SK-N-SH treated with all-trans-retinoic acid at 6 μM for 48 hours (cell line): ENCODE results near the gene KIF18A.

Source experiments
- ATAC-seq: fragments of 200-7000 bp; cut with Tn5 transposase; 3 replicates; pipeline ENCODE4 v1.9.1; 2020; ENCODE audit warnings: mild to moderate bottlenecking, moderate library complexity
- ARNTL ChIP-seq: fragments of 450-650 bp; formaldehyde crosslinking; IDR thresholded peaks from 2 replicates; pipeline ENCODE4 v1.5.0; 2020; ENCODE audit warnings: low read depth, mild to moderate bottlenecking, moderate library complexity, borderline replicate concordance
- BACH2 ChIP-seq: fragments of 250-450 bp; sonication (Bioruptor Pico); IDR thresholded peaks from 2 replicates; pipeline ENCODE4 v1.9.0; 2021; ENCODE audit warnings: mild to moderate bottlenecking, borderline replicate concordance
- CSDC2 ChIP-seq: fragments of 250-450 bp; sonication (Bioruptor Pico); IDR thresholded peaks from 2 replicates; pipeline ENCODE4 v1.5.0; 2020; ENCODE audit warnings: mild to moderate bottlenecking, moderate library complexity
- ESRRG ChIP-seq: fragments of 250-450 bp; sonication (Bioruptor Pico); IDR thresholded peaks from 2 replicates; pipeline ENCODE4 v1.6.1; 2021; ENCODE audit warnings: mild to moderate bottlenecking
- GLIS3 ChIP-seq: fragments of 250-450 bp; sonication (Bioruptor Pico); IDR thresholded peaks from 2 replicates; pipeline ENCODE4 v1.5.0; 2020; ENCODE audit warnings: mild to moderate bottlenecking, moderate library complexity
- ISL1 ChIP-seq: fragments of 250-450 bp; sonication (Bioruptor Pico); IDR thresholded peaks from 2 replicates; pipeline ENCODE4 v2.1.2; 2022; ENCODE audit warnings: mild to moderate bottlenecking, moderate library complexity
- OSR1 ChIP-seq: fragments of 250-450 bp; sonication (Bioruptor Pico); IDR thresholded peaks from 2 replicates; pipeline ENCODE4 v1.8.0; 2022; ENCODE audit warnings: moderate library complexity, mild to moderate bottlenecking, inconsistent platforms
- PPARA ChIP-seq: fragments of 250-450 bp; sonication (Bioruptor Pico); IDR thresholded peaks from 2 replicates; pipeline ENCODE4 v1.5.0; 2020; ENCODE audit warnings: mild to moderate bottlenecking, borderline replicate concordance
- RARB ChIP-seq: fragments of 250-450 bp; sonication (Bioruptor Pico); IDR thresholded peaks from 2 replicates; pipeline ENCODE4 v1.8.0; 2021; ENCODE audit warnings: mild to moderate bottlenecking, moderate library complexity
- SNAI2 ChIP-seq: fragments of 250-450 bp; sonication (Bioruptor Pico); IDR thresholded peaks from 2 replicates; pipeline ENCODE4 v1.5.0; 2020; ENCODE audit warnings: mild to moderate bottlenecking, moderate library complexity
- TCF4 ChIP-seq: fragments of 250-450 bp; sonication (Bioruptor Pico); IDR thresholded peaks from 2 replicates; pipeline ENCODE4 v1.8.0; 2021; ENCODE audit warnings: mild to moderate bottlenecking, moderate library complexity, borderline replicate concordance
- TOX ChIP-seq: fragments of 250-450 bp; sonication (Bioruptor Pico); IDR thresholded peaks from 2 replicates; pipeline ENCODE4 v1.8.0; 2021; ENCODE audit warnings: mild to moderate bottlenecking, moderate library complexity, borderline replicate concordance
- ZC3H10 ChIP-seq: fragments of 250-450 bp; sonication (Bioruptor Pico); IDR thresholded peaks from 2 replicates; pipeline ENCODE4 v1.5.1; 2021; ENCODE audit warnings: mild to moderate bottlenecking, moderate library complexity
- ZFP3 ChIP-seq: fragments of 250-450 bp; sonication (Bioruptor Pico); IDR thresholded peaks from 2 replicates; pipeline ENCODE4 v1.5.0; 2020; ENCODE audit warnings: mild to moderate bottlenecking, moderate library complexity
- ZFP30 ChIP-seq: fragments of 450-650 bp; formaldehyde crosslinking; IDR thresholded peaks from 2 replicates; pipeline ENCODE4 v1.5.0; 2022; ENCODE audit warnings: mild to moderate bottlenecking, moderate library complexity
- ZNF70 ChIP-seq: fragments of 450-650 bp; formaldehyde crosslinking; IDR thresholded peaks from 2 replicates; pipeline ENCODE4 v1.5.0; 2020; ENCODE audit warnings: mild to moderate bottlenecking, moderate library complexity
- ZNF8 ChIP-seq: fragments of 450-650 bp; formaldehyde crosslinking; IDR thresholded peaks from 2 replicates; pipeline ENCODE4 v1.5.0; 2020; ENCODE audit warnings: mild to moderate bottlenecking, moderate library complexity
- TF ChIP-seq, protein P1 (sequence below): fragments of 250-450 bp; sonication (Bioruptor Pico); IDR thresholded peaks from 2 replicates; pipeline ENCODE4 v1.5.1; 2021; ENCODE audit warnings: mild to moderate bottlenecking, moderate library complexity
- TF ChIP-seq, protein P2 (sequence below): fragments of 250-450 bp; sonication (Bioruptor Pico); IDR thresholded peaks from 2 replicates; pipeline ENCODE4 v1.5.1; 2020; ENCODE audit warnings: low read depth, mild to moderate bottlenecking, moderate library complexity
- TF ChIP-seq, protein P3 (sequence below): fragments of 250-450 bp; sonication (Bioruptor Pico); IDR thresholded peaks from 2 replicates; pipeline ENCODE4 v1.8.0; 2020; ENCODE audit warnings: mild to moderate bottlenecking, moderate library complexity, borderline replicate concordance
- TF ChIP-seq, protein P4 (sequence below): fragments of 250-450 bp; sonication (Bioruptor Pico); IDR thresholded peaks from 2 replicates; pipeline ENCODE4 v1.8.0; 2021; ENCODE audit warnings: low read depth, mild to moderate bottlenecking, moderate library complexity, borderline replicate concordance
- TF ChIP-seq, protein P5 (sequence below): fragments of 250-450 bp; sonication (Bioruptor Pico); IDR thresholded peaks from 2 replicates; pipeline ENCODE4 v1.5.0; 2020; ENCODE audit warnings: mild to moderate bottlenecking, moderate library complexity

Gene KIF18A

DNA sequence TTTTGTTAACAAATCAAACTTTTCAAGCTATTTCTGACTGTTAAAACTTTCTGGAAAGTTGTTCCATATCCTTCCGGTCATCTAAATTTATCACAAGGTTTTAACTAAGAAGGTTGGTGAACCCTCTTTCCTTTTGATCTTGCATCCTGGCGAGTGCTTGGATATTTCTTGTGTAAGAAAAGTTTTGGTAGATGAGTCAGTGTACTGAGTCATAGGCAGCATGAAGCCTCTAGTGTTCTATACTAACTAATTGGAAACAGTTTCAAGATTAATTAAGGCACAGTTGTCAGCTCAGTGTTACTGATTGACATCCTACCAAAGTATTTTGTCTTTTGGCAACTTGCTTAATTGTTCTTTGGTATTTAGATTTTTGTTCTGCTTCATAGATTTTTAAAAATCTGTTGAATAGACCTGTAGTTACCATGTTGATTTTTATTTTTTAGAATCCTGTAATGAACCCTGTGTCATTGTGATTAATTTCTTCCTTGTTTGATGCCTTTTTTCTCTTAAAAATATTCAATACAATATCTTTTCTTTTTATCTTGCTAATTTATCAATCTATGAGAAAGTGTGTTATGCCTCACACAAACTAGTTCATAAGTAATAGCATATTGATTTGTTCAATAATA, 38.3 kb upstream of the KIF18A start:
- TF ChIP-seq SNAI2 (CRISPR knock-in tag), result no peak
- TF ChIP-seq ISL1 (CRISPR knock-in tag), result peak; percentile 34; the same call in 1 of the 2 replicates
- TF ChIP-seq TOX (CRISPR knock-in tag), result 0 out of 2 replicates have a peak, but pooled peaks have one; percentile 11
- TF ChIP-seq ZC3H10 (CRISPR knock-in tag), result no peak
- peak; percentile 94 for ATAC-seq

DNA sequence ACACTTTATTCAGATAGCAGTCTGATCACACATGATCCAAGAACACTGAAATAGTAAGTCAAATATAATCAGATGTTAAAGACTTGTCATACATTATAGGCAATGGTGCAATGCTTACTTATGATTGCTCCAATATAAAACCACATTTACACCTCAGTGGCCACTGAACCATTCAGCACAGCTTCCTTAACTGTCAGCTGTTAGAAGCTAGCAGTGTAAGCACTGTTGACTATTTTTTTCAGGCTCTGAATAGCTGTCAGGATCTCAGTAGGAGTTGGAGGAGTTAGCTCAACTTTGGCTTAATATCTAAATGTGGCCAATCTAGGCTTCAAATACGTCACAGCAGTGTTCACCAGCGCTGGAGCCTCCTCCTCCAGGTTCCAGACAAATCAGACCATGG, 36.9 kb upstream of the KIF18A start:
- TF ChIP-seq, protein P1, sequence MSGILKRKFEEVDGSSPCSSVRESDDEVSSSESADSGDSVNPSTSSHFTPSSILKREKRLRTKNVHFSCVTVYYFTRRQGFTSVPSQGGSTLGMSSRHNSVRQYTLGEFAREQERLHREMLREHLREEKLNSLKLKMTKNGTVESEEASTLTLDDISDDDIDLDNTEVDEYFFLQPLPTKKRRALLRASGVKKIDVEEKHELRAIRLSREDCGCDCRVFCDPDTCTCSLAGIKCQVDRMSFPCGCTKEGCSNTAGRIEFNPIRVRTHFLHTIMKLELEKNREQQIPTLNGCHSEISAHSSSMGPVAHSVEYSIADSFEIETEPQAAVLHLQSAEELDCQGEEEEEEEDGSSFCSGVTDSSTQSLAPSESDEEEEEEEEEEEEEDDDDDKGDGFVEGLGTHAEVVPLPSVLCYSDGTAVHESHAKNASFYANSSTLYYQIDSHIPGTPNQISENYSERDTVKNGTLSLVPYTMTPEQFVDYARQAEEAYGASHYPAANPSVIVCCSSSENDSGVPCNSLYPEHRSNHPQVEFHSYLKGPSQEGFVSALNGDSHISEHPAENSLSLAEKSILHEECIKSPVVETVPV (CRISPR knock-in tag), result no peak
- TF ChIP-seq, protein P2, sequence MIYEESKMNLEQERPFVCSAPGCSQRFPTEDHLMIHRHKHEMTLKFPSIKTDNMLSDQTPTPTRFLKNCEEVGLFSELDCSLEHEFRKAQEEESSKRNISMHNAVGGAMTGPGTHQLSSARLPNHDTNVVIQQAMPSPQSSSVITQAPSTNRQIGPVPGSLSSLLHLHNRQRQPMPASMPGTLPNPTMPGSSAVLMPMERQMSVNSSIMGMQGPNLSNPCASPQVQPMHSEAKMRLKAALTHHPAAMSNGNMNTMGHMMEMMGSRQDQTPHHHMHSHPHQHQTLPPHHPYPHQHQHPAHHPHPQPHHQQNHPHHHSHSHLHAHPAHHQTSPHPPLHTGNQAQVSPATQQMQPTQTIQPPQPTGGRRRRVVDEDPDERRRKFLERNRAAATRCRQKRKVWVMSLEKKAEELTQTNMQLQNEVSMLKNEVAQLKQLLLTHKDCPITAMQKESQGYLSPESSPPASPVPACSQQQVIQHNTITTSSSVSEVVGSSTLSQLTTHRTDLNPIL (CRISPR knock-in tag), result no peak
- TF ChIP-seq ZNF8 (CRISPR knock-in tag) (no peak), RARB (CRISPR knock-in tag) (no peak)
- no peak for ATAC-seq

DNA sequence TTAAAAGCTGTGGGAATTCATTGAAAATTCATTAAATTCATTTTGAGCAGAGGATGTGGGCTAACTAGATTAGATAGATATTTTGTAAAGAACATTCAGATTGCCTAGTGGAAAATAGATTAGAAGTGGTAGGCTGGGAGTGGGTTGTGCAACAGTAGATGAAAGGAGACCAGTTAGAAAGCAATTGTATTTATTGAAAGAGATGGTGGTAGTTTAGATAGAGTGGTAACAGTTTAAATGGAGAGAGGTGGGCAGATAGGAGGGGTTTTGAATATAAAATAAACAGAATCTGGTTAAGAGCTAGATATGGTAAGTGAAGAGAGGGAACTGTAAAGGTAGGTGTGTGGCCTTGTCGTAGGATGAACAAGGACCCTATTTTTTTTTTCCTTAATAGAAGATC, 34.8 kb upstream of the KIF18A start:
- no peak for TF ChIP-seq ZFP30 (CRISPR knock-in tag)
- TF ChIP-seq, protein P3, sequence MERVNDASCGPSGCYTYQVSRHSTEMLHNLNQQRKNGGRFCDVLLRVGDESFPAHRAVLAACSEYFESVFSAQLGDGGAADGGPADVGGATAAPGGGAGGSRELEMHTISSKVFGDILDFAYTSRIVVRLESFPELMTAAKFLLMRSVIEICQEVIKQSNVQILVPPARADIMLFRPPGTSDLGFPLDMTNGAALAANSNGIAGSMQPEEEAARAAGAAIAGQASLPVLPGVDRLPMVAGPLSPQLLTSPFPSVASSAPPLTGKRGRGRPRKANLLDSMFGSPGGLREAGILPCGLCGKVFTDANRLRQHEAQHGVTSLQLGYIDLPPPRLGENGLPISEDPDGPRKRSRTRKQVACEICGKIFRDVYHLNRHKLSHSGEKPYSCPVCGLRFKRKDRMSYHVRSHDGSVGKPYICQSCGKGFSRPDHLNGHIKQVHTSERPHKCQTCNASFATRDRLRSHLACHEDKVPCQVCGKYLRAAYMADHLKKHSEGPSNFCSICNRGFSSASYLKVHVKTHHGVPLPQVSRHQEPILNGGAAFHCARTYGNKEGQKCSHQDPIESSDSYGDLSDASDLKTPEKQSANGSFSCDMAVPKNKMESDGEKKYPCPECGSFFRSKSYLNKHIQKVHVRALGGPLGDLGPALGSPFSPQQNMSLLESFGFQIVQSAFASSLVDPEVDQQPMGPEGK, result no peak
- no peak for TF ChIP-seq ZFP3 (CRISPR knock-in tag)
- TF ChIP-seq ESRRG (CRISPR knock-in tag), result no peak
- TF ChIP-seq, protein P4, sequence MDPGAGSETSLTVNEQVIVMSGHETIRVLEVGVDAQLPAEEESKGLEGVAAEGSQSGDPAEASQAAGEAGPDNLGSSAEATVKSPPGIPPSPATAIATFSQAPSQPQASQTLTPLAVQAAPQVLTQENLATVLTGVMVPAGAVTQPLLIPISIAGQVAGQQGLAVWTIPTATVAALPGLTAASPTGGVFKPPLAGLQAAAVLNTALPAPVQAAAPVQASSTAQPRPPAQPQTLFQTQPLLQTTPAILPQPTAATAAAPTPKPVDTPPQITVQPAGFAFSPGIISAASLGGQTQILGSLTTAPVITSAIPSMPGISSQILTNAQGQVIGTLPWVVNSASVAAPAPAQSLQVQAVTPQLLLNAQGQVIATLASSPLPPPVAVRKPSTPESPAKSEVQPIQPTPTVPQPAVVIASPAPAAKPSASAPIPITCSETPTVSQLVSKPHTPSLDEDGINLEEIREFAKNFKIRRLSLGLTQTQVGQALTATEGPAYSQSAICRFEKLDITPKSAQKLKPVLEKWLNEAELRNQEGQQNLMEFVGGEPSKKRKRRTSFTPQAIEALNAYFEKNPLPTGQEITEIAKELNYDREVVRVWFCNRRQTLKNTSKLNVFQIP (CRISPR knock-in tag), result no peak
- TF ChIP-seq, protein P5, sequence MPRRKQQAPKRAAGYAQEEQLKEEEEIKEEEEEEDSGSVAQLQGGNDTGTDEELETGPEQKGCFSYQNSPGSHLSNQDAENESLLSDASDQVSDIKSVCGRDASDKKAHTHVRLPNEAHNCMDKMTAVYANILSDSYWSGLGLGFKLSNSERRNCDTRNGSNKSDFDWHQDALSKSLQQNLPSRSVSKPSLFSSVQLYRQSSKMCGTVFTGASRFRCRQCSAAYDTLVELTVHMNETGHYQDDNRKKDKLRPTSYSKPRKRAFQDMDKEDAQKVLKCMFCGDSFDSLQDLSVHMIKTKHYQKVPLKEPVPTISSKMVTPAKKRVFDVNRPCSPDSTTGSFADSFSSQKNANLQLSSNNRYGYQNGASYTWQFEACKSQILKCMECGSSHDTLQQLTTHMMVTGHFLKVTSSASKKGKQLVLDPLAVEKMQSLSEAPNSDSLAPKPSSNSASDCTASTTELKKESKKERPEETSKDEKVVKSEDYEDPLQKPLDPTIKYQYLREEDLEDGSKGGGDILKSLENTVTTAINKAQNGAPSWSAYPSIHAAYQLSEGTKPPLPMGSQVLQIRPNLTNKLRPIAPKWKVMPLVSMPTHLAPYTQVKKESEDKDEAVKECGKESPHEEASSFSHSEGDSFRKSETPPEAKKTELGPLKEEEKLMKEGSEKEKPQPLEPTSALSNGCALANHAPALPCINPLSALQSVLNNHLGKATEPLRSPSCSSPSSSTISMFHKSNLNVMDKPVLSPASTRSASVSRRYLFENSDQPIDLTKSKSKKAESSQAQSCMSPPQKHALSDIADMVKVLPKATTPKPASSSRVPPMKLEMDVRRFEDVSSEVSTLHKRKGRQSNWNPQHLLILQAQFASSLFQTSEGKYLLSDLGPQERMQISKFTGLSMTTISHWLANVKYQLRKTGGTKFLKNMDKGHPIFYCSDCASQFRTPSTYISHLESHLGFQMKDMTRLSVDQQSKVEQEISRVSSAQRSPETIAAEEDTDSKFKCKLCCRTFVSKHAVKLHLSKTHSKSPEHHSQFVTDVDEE, result no peak
- no peak for TF ChIP-seq TOX (CRISPR knock-in tag)
- no peak for TF ChIP-seq SNAI2 (CRISPR knock-in tag)
- no peak for TF ChIP-seq ZC3H10 (CRISPR knock-in tag)
- no peak for TF ChIP-seq CSDC2
- TF ChIP-seq PPARA (CRISPR knock-in tag), result no peak
- no peak for TF ChIP-seq BACH2 (CRISPR knock-in tag)
- no peak for ATAC-seq

DNA sequence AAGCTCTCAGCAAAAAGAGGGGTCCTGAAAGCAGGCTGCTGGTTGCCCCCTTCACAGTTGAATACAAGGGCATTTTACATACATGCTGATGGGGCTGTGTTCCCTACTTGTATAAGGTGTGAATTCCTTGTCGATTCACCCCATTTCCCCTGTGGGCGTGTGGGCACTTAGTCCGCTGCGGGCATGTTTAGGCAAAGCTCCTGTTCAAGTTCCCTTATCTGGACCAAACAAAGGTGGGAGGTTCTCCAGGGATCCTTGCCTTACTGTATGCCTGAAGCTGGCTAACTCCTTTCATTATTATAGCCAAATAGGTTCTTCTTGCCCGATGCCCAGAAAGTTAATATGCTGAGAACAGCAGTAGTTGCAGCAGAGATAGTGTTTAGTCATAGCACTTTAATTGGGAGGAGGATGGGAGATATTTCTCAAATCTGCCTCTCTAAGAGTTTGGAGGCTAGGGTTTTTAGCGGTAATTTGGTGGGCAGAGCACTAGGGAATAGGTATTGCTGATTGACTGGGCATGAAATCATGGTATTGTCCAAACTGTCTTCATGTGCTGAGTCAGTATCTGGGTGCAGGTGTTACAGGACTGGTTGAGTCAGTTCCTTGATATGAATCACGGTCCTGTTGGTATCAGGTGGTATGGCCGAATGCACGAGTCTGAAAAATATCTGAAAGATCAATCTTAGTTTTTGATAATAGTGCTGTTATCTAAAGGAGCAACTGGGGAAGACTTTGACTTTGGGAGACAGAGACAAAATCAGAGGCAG, 32.9 kb upstream of the KIF18A start:
- no peak for ATAC-seq
- TF ChIP-seq ARNTL (CRISPR knock-in tag) (no peak), TOX (CRISPR knock-in tag) (no peak), GLIS3 (CRISPR knock-in tag) (no peak), ZFP30 (CRISPR knock-in tag) (no peak), ZFP3 (CRISPR knock-in tag) (no peak), RARB (CRISPR knock-in tag) (no peak), ZNF70 (no peak), CSDC2 (no peak), ZNF8 (CRISPR knock-in tag) (no peak), OSR1 (CRISPR knock-in tag) (no peak), SNAI2 (CRISPR knock-in tag) (no peak), TCF4 (CRISPR knock-in tag) (no peak)
- TF ChIP-seq, protein P1 (CRISPR knock-in tag), result no peak
- TF ChIP-seq, protein P4 (CRISPR knock-in tag), result no peak
